ENCODE results near the gene GSG1L. TPM values are rescaled to one million over a fixed set of nuclear protein-coding genes. Genes with fewer than 3 reads are reported as not detected.

The GSG1L gene
- total and polyA plus RNA-seq, 9 of the 15 experiments (the other 6 are each of a cell fraction or from before 2014, with no cell fraction given), result not detected

GRCh38 chr16:27902551-27902950, 161.0 kb downstream of the GSG1L start (continued):
- no peak for TF ChIP-seq BRCA1 (IDR thresholded peaks at IDR 0.05)
- TF ChIP-seq BRCA1 (CRISPR knock-in tag; IDR thresholded peaks at IDR 0.05), result no peak
- no peak for TF ChIP-seq ESRRA (IDR thresholded peaks at IDR 0.05; ENCODE audit: borderline replicate concordance, low read depth)
- TF ChIP-seq BRD4 (IDR thresholded peaks at IDR 0.05), result no peak
- TF ChIP-seq ZNF253 (CRISPR knock-in tag; conservative IDR thresholded peaks at IDR 0.05), result no peak
- no peak for TF ChIP-seq ZNF785 (CRISPR knock-in tag; IDR thresholded peaks at IDR 0.05)
- TF ChIP-seq, protein P1, sequence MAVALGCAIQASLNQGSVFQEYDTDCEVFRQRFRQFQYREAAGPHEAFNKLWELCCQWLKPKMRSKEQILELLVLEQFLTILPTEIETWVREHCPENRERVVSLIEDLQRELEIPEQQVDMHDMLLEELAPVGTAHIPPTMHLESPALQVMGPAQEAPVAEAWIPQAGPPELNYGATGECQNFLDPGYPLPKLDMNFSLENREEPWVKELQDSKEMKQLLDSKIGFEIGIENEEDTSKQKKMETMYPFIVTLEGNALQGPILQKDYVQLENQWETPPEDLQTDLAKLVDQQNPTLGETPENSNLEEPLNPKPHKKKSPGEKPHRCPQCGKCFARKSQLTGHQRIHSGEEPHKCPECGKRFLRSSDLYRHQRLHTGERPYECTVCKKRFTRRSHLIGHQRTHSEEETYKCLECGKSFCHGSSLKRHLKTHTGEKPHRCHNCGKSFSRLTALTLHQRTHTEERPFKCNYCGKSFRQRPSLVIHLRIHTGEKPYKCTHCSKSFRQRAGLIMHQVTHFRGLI (CRISPR knock-in tag; IDR thresholded peaks at IDR 0.05), result no peak
- TF ChIP-seq ZNF347 (CRISPR knock-in tag; IDR thresholded peaks at IDR 0.05; ENCODE audit: low read depth), result no peak

DNA sequence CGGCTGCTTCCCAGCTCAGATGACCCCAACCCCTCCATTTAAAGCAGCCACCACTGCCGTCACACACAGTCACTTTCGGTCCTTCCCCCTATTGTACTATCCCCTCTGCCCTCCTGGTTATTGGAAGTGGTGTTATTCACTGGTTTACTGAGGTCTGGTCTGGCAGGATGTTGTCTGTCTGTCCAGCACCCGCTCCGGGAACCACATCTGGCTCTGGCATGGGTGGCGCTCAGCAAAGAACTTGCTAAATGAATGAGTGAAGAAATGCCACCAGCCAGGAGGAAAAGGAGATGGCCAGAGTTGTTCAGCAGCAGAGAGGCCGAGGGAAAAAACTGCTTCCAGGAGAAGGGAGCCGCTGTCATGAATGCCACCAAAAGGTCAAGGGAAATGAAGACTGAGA, 161.6 kb downstream of the GSG1L start:
- Histone ChIP-seq H3K9me3 (replicated peaks; ENCODE audit: control insufficient read depth, insufficient read depth, low read depth, low read length) (no peaks in the 10 kb centered on the region), H3K4me3 (no peak overlapping the region), H3K27me3 (ENCODE audit: control insufficient read depth in 2 of 2, insufficient read depth in 2 of 2, low read length in 2 of 2) (peaks cover 12 to 46% of the 10 kb centered on the region in 2 experiments), H3K27ac (ENCODE audit: extremely low read depth, low read depth, low read length) (no peak overlapping the region), H3K9me1 (ENCODE audit: control insufficient read depth, insufficient read depth, low read length) (no peaks in the 10 kb centered on the region), H2AFZ (ENCODE audit: low read depth, low read length) (no peak overlapping the region), H3K79me2 (ENCODE audit: control insufficient read depth, insufficient read depth, low read length) (no peaks in the 10 kb centered on the region), H3K36me3 (ENCODE audit: control insufficient read depth, insufficient read depth, low read length) (no peaks in the 10 kb centered on the region), H4K20me1 (replicated peaks; ENCODE audit: control insufficient read depth, insufficient read depth, low read length) (0 out of 2 replicates have a peak, but pooled peaks cover 3% of the 10 kb centered on the region), H3K4me1 (replicated peaks in 1 of 2; ENCODE audit: control insufficient read depth in 2 of 2, insufficient read depth in 2 of 2, low read length in 2 of 2) (no peaks in the 10 kb centered on the region), H3K9ac (ENCODE audit: insufficient read depth in 1 of 2, low read depth in 2 of 2, low read length in 2 of 2) (no peak overlapping the region), H3K4me2 (ENCODE audit: insufficient read depth, low read length) (no peak overlapping the region)
- under 1% methylated on average over 8 of the region's 8 CpGs for WGBS (ENCODE audit: insufficient coverage, low coverage, missing lambda C conversion rate)
- POLR2A ChIA-PET, result no interaction called here
- in situ Hi-C loops (cut with MboI) (no loop called here), intact Hi-C loops (cut with micrococcal nuclease) (no loop called here)
- ATAC-seq, result no peak
- no peak for FAIRE-seq
- BruUV-seq (replicated peaks), result no TSS peak
- CTCF ChIA-PET (ENCODE audit: low intra/inter-chr PET ratio), result no interaction called here
- no peak for DNase-seq (ENCODE audit: extremely low read depth in 1 of 4, low spot score in 3 of 4)
- TF ChIP-seq NR3C1 (CRISPR knock-in tag; IDR thresholded peaks at IDR 0.05) (no peak), TAF15 (IDR thresholded peaks at IDR 0.05; ENCODE audit: low read depth, low read length) (no peak), E4F1 (CRISPR knock-in tag; IDR thresholded peaks at IDR 0.05; ENCODE audit: borderline replicate concordance) (no peak), ZNF586 (CRISPR knock-in tag; conservative IDR thresholded peaks at IDR 0.05) (no peak), KHSRP (IDR thresholded peaks at IDR 0.05) (no peak), ZKSCAN3 (CRISPR knock-in tag; IDR thresholded peaks at IDR 0.05) (no peak), MNT (conservative IDR thresholded peaks at IDR 0.05) (no peak), EWSR1 (IDR thresholded peaks at IDR 0.05; ENCODE audit: borderline replicate concordance, low read depth, partially characterized antibody) (no peak), ERF (CRISPR knock-in tag; IDR thresholded peaks at IDR 0.05) (no peak), BRF1 (IDR thresholded peaks at IDR 0.05; ENCODE audit: borderline replicate concordance, extremely low read depth, insufficient read length) (no peak)

Measured in K562 (cell line).